HepG2 (cell line): Measurements from ENCODE around the gene DAB2IP. TPM values are rescaled to one million over a fixed set of nuclear protein-coding genes. Genes with fewer than 3 reads are reported as not detected.
A peak's percentile ranks its signal among the peaks of the same experiment; 100 is the strongest.

Source experiments
- HNF4A ChIP-seq: sonication (generic); formaldehyde crosslinking; IDR thresholded peaks from 2 replicates; pipeline ENCODE4 v1.4.0; 2020; ENCODE audit warnings: missing genetic modification reagents
- IRF2 ChIP-seq: IDR thresholded peaks from 2 replicates; pipeline ENCODE4 v1.6.1; 2018; ENCODE audit warnings: missing genetic modification reagents, missing compliant biosample characterization
- MIXL1 ChIP-seq: IDR thresholded peaks from 2 replicates; pipeline ENCODE4 v1.6.1; 2016
- MTF1 ChIP-seq: sonication (generic); formaldehyde crosslinking; IDR thresholded peaks from 2 replicates; pipeline ENCODE4 v1.5.0; 2020; ENCODE audit warnings: missing genetic modification reagents
- NFE2L1 ChIP-seq: sonication (generic); formaldehyde crosslinking; IDR thresholded peaks from 2 replicates; pipeline ENCODE4 v1.4.0; 2020; ENCODE audit warnings: missing genetic modification reagents, mild to moderate bottlenecking, borderline replicate concordance
- RBFOX2 ChIP-seq: fragments of 200-400 bp; formaldehyde crosslinking; IDR thresholded peaks from 2 replicates; pipeline ENCODE4 v1.6.1; 2017; ENCODE audit warnings: low read depth, mild to moderate bottlenecking, low read length
- SIN3A ChIP-seq: IDR thresholded peaks from 2 replicates; pipeline ENCODE4 v1.6.1; 2011; ENCODE audit warnings: low read depth, mild to moderate bottlenecking, control low read depth, low read length, borderline replicate concordance
- SMC3 ChIP-seq: IDR thresholded peaks from 2 replicates; pipeline ENCODE4 v1.6.1; 2011; ENCODE audit warnings: low read length, improper control_type of control experiment
- UBTF ChIP-seq: sonication (generic); formaldehyde crosslinking; IDR thresholded peaks from 2 replicates; pipeline ENCODE4 v1.4.0; 2020; ENCODE audit warnings: mild to moderate bottlenecking, missing genetic modification reagents
- ZBTB10 ChIP-seq: sonication (generic); formaldehyde crosslinking; IDR thresholded peaks from 2 replicates; pipeline ENCODE4 v1.4.0; 2020; ENCODE audit warnings: missing genetic modification reagents, borderline replicate concordance
- ZNF121 ChIP-seq: sonication (generic); formaldehyde crosslinking; IDR thresholded peaks from 2 replicates; pipeline ENCODE4 v1.5.0; 2020; ENCODE audit warnings: mild to moderate bottlenecking, missing genetic modification reagents
- ZNF234 ChIP-seq: sonication (generic); formaldehyde crosslinking; conservative IDR thresholded peaks from 2 replicates; pipeline ENCODE4 v1.5.1; 2020; ENCODE audit warnings: mild to moderate bottlenecking, missing genetic modification reagents
- ZNF3 ChIP-seq: IDR thresholded peaks from 2 replicates; pipeline ENCODE4 v1.7.0; 2017; ENCODE audit warnings: inconsistent platforms
- ZNF44 ChIP-seq: sonication (generic); formaldehyde crosslinking; IDR thresholded peaks from 2 replicates; pipeline ENCODE4 v1.5.1; 2020; ENCODE audit warnings: mild to moderate bottlenecking, missing genetic modification reagents
- ZNF616 ChIP-seq: sonication (generic); formaldehyde crosslinking; IDR thresholded peaks from 2 replicates; pipeline ENCODE4 v1.5.0; 2020; ENCODE audit warnings: low read depth, mild to moderate bottlenecking, missing genetic modification reagents
- ZSCAN21 ChIP-seq: sonication (generic); formaldehyde crosslinking; IDR thresholded peaks from 2 replicates; pipeline ENCODE4 v1.8.0; 2022; ENCODE audit warnings: mild to moderate bottlenecking, missing genetic modification reagents, moderate library complexity, borderline replicate concordance
- polyA plus RNA-seq, 8 experiments: library from polyadenylated mRNA; depleted of rRNA in 3 of 8; stranded (reverse) in 7 of 8; unstranded in 1 of 8; fragments of >200 nt; fragmentation: Illumina TruSeq in 4 of 8; extraction: Trizol in 4 of 8; gene quantifications; 2 replicates each; pipeline versions ENCODE4 v1.2.1 to v1.2.3, GENCODE V29; 2011 to 2016; ENCODE audit warnings: low read depth in 4 of 8, missing spikeins in 1 of 8, mixed read lengths in 1 of 8; ENCODE audit not compliant: insufficient read depth in 1 of 8
- total RNA-seq, 5 experiments: library from RNA; depleted of rRNA; stranded (reverse); fragments of >200 nt; fragmentation: Illumina TruSeq; extraction: Trizol; gene quantifications; 2 replicates each; pipeline ENCODE4 v1.2.3, GENCODE V29; 2016; ENCODE audit warnings: low read depth in 1 of 5
- TF ChIP-seq, protein P1 (sequence below): sonication (generic); formaldehyde crosslinking; IDR thresholded peaks from 2 replicates; pipeline ENCODE4 v1.8.1; 2022; ENCODE audit warnings: low read depth, mild to moderate bottlenecking, missing genetic modification reagents
- TF ChIP-seq, protein P2 (sequence below): sonication (generic); formaldehyde crosslinking; IDR thresholded peaks from 2 replicates; pipeline ENCODE4 v1.5.1; 2020; ENCODE audit warnings: missing genetic modification reagents, mild to moderate bottlenecking, borderline replicate concordance

Gene DAB2IP
- total and polyA plus RNA-seq, 2 of the 13 experiments (the other 11 are each of a cell fraction or from before 2014, with no cell fraction given): 25.3 to 37.9 TPM

GRCh38 chr9:121634329-121635261 is 16.8 kb upstream of the DAB2IP start (continued):
- TF ChIP-seq, protein P1, sequence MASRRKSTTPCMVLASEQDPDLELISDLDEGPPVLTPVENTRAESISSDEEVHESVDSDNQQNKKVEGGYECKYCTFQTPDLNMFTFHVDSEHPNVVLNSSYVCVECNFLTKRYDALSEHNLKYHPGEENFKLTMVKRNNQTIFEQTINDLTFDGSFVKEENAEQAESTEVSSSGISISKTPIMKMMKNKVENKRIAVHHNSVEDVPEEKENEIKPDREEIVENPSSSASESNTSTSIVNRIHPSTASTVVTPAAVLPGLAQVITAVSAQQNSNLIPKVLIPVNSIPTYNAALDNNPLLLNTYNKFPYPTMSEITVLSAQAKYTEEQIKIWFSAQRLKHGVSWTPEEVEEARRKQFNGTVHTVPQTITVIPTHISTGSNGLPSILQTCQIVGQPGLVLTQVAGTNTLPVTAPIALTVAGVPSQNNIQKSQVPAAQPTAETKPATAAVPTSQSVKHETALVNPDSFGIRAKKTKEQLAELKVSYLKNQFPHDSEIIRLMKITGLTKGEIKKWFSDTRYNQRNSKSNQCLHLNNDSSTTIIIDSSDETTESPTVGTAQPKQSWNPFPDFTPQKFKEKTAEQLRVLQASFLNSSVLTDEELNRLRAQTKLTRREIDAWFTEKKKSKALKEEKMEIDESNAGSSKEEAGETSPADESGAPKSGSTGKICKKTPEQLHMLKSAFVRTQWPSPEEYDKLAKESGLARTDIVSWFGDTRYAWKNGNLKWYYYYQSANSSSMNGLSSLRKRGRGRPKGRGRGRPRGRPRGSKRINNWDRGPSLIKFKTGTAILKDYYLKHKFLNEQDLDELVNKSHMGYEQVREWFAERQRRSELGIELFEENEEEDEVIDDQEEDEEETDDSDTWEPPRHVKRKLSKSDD (CRISPR knock-in tag): no peak
- TF ChIP-seq HNF4A: peak; percentile 66
- TF ChIP-seq ZSCAN21 (CRISPR knock-in tag): peak; percentile 43; the same call in 1 of the 2 replicates
- no peak for TF ChIP-seq ZNF44
- no peak for TF ChIP-seq ZNF121 (CRISPR knock-in tag)
- TF ChIP-seq RBFOX2: no peak
- TF ChIP-seq SMC3: peak; percentile 47; the same call in 1 of the 2 replicates
- TF ChIP-seq MTF1 (CRISPR knock-in tag): no peak
- no peak for TF ChIP-seq NFE2L1 (CRISPR knock-in tag)
- no peak for TF ChIP-seq ZNF3
- TF ChIP-seq ZNF616: no peak
- no peak for TF ChIP-seq MIXL1 (CRISPR knock-in tag)
- TF ChIP-seq ZBTB10 (CRISPR knock-in tag): no peak
- 0 out of 2 replicates have a peak, but pooled peaks have one; percentile 19 for TF ChIP-seq IRF2 (CRISPR knock-in tag)
- no peak for TF ChIP-seq SIN3A
- TF ChIP-seq UBTF: no peak
- TF ChIP-seq, protein P2, sequence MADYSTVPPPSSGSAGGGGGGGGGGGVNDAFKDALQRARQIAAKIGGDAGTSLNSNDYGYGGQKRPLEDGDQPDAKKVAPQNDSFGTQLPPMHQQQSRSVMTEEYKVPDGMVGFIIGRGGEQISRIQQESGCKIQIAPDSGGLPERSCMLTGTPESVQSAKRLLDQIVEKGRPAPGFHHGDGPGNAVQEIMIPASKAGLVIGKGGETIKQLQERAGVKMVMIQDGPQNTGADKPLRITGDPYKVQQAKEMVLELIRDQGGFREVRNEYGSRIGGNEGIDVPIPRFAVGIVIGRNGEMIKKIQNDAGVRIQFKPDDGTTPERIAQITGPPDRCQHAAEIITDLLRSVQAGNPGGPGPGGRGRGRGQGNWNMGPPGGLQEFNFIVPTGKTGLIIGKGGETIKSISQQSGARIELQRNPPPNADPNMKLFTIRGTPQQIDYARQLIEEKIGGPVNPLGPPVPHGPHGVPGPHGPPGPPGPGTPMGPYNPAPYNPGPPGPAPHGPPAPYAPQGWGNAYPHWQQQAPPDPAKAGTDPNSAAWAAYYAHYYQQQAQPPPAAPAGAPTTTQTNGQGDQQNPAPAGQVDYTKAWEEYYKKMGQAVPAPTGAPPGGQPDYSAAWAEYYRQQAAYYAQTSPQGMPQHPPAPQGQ (CRISPR knock-in tag): no peak
- TF ChIP-seq ZNF234 (CRISPR knock-in tag): no peak
